Right lobe of liver (tissue), 6 donors: ENCODE data around the gene TNIP1. TPM values are rescaled to one million over a fixed set of nuclear protein-coding genes. Genes with fewer than 3 reads are reported as not detected.

Experiments
- ATAC-seq, 4 donors: fragments of 200-7000 bp; cut with Tn5 transposase; one replicate each; pipeline ENCODE4 v1.9.1; 2020; ENCODE audit warnings: mild to moderate bottlenecking in 4 of 4, moderate library complexity in 4 of 4
- DNase-seq, 3 donors: peaks; one replicate each; pipeline ENCODE4 v3.0.0-alpha.2; 2020
- H3K27ac ChIP-seq, 3 donors: fragments of 200-600 bp; one replicate each; pipeline ENCODE4 v1.8.0; 2022
- H3K27me3 ChIP-seq, 2 donors: fragments of 200-600 bp; one replicate each; pipeline ENCODE4 v1.8.0; 2022
- H3K36me3 ChIP-seq, 4 donors: fragments of 200-600 bp; sonication (generic) in 1 of 4; one replicate each; pipeline versions ENCODE4 v1.5.1 to v1.8.0; 2017 to 2022; ENCODE audit warnings: control low read depth in 1 of 4
- H3K4me1 ChIP-seq, 4 donors: fragments of 200-600 bp; sonication (generic) in 1 of 4; one replicate each; pipeline versions ENCODE4 v1.5.1 to v1.8.0; 2017 to 2022; ENCODE audit warnings: control low read depth in 1 of 4
- H3K4me3 ChIP-seq, 3 donors: fragments of 200-600 bp; one replicate each; pipeline ENCODE4 v1.8.0; 2022
- H3K9me3 ChIP-seq, 4 donors: fragments of 200-600 bp; sonication (generic) in 1 of 4; one replicate each; pipeline versions ENCODE4 v1.5.1 to v1.8.0; 2017 to 2022; ENCODE audit warnings: control low read depth in 1 of 4
- POLR2A ChIP-seq: fragments of 450-650 bp; IDR thresholded peaks from one replicate; pipeline ENCODE4 v1.6.1; 2017; ENCODE audit warnings: antibody characterized with exemption, mild to moderate bottlenecking
- WGBS: methylation state at CpG from one replicate; pipeline ENCODE4 v1.1.6; 2018; ENCODE audit warnings: low coverage, low lambda C conversion rate; ENCODE audit not compliant: insufficient coverage; ENCODE audit errors: missing lambda C conversion rate; 5-methylcytosine and 5-hydroxymethylcytosine counted together
- intact Hi-C, 2 donors: fragments of 100-400 bp; cut with DNase I; formaldehyde crosslinking; loops; one replicate each; pipeline versions ENCODE4 v1.11.2 to v1.14.1; 2022
- total RNA-seq, 6 experiments: library from RNA; depleted of rRNA in 2 of 6; stranded (reverse); fragments of >200 nt in 2 of 6; fragmentation: NEBNext Ultra II Directional in 3 of 6; extraction: Animal tissue kit (Norgen Biotek cat#: 25700) in 3 of 6; gene quantifications; one replicate each; pipeline versions ENCODE4 v1.1.0 to v1.2.4, GENCODE V29; 2016 to 2023
- TF ChIP-seq, protein P1 (sequence below), 4 donors: fragments of 200-600 bp in 3 of 4; fragments of 450-650 bp in 1 of 4; IDR thresholded peaks; one replicate each; pipeline versions ENCODE4 v1.5.1 to v1.8.0; 2016 to 2022; ENCODE audit warnings: antibody characterized with exemption in 4 of 4, mild to moderate bottlenecking in 2 of 4
- donor health status: DM: no; HTN: yes; CAD: no.
- donor health status: DM: no; HTN: no; CAD: no.
- donor health status: DM: no; HTN: no; CAD: no.
- donor health status: DM: no; HTN: yes; CAD: no.
- donor health status: DM: no; HTN: yes; CAD: no.

TNIP1 gene
- total RNA-seq, 6 experiments from 2014 or later: 70.1 to 155 (median 79.1) TPM

DNA sequence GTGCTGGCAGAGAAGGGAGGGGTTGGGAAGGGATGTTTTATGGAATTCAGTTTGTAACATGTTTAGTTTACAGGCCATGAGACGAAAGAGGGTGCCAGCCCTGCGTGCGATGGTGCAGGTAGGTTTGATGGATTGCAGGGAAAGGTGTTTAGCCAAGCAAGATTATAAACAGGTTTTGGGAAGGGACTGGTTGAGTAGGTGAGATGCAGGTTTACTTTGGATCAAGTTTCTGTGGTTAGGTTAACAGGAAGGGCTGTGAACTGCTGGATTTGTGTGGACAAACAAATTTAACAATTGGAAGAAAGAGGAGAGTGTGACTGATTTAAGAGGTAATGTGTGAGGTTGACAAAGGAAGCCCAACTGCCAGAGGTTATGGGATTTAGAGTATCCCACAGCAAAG, 93.1 kb downstream of the TNIP1 start:
- intact Hi-C loops: no loop called here
- Histone ChIP-seq H3K27me3 (no peaks in the 10 kb centered on the region), H3K4me1 (no peaks in the 10 kb centered on the region), H3K9me3 (no peaks in the 10 kb centered on the region), H3K4me3 (no peak overlapping the region), H3K27ac (no peak overlapping the region), H3K36me3 (no peaks in the 10 kb centered on the region)
- DNase-seq (no peak), ATAC-seq (no peak)
- WGBS: 83% methylated on average over 3 of the region's 3 CpGs
- TF ChIP-seq, protein P1, sequence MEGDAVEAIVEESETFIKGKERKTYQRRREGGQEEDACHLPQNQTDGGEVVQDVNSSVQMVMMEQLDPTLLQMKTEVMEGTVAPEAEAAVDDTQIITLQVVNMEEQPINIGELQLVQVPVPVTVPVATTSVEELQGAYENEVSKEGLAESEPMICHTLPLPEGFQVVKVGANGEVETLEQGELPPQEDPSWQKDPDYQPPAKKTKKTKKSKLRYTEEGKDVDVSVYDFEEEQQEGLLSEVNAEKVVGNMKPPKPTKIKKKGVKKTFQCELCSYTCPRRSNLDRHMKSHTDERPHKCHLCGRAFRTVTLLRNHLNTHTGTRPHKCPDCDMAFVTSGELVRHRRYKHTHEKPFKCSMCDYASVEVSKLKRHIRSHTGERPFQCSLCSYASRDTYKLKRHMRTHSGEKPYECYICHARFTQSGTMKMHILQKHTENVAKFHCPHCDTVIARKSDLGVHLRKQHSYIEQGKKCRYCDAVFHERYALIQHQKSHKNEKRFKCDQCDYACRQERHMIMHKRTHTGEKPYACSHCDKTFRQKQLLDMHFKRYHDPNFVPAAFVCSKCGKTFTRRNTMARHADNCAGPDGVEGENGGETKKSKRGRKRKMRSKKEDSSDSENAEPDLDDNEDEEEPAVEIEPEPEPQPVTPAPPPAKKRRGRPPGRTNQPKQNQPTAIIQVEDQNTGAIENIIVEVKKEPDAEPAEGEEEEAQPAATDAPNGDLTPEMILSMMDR (IDR thresholded peaks at IDR 0.05): no peak
- no peak for TF ChIP-seq POLR2A

Other genes with a start within 250 kb of the TNIP1 start
- gene IRGM, start 234.5 kb downstream of the TNIP1 start, total RNA-seq: not detected
- 1 to 10 TPM in 1 of 6 experiments, under 1 TPM in 5; 0.18 to 1.0 (median 0.58) TPM for gene ZNF300, start 176.1 kb downstream of the TNIP1 start, total RNA-seq
- 100 to 1,000 TPM; 192 to 869 (median 343) TPM for gene GPX3, start 60.4 kb downstream of the TNIP1 start, total RNA-seq
- gene ANXA6, start 76.7 kb upstream of the TNIP1 start, total RNA-seq: 100 to 1,000 TPM; 143 to 236 (median 165) TPM
- 10 to 100 TPM; 11.8 to 30.9 (median 22.9) TPM for gene CCDC69, start 143.1 kb upstream of the TNIP1 start, total RNA-seq
- gene GM2A, start 172.2 kb upstream of the TNIP1 start, total RNA-seq: 10 to 100 TPM; 11.7 to 23.6 (median 20.3) TPM
- not detected for gene SLC36A3, start 222.7 kb upstream of the TNIP1 start, total RNA-seq